Ramos (cell line): ENCODE results near the gene EMC8.

Experiments
- in situ Hi-C: fragments of 300-500 bp; cut with MboI; formaldehyde crosslinking; loops from one replicate; pipeline ENCODE4 v1.14.3; 2022; ENCODE audit warnings: low sequenced_read_pairs; ENCODE audit not compliant: unreplicated experiment

Gene EMC8

DNA sequence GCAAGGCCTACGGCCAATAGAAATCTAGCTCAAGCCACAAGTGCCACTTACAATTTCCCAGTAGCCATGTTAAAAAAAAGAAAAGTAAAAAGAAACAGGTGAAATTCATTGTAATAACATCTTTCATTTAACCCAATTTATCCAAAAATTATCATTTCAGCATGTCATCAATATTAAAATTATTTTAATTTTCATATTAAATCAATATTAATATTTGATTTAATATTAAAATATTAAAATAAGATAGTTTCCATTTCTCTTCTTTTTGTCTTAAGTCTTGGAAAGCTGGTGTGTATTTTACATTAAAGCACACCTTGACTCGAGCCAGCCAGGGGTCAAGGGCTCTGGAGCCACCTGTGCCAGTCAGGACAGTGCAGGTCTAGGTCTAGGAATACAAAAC lies 35.7 kb downstream of the EMC8 start:
- in situ Hi-C loops, result no loop called here

- in situ Hi-C loops, result no loop called here
Observed at GRCh38 chr16:85762970-85763369, 36.4 kb downstream of the EMC8 start.

DNA sequence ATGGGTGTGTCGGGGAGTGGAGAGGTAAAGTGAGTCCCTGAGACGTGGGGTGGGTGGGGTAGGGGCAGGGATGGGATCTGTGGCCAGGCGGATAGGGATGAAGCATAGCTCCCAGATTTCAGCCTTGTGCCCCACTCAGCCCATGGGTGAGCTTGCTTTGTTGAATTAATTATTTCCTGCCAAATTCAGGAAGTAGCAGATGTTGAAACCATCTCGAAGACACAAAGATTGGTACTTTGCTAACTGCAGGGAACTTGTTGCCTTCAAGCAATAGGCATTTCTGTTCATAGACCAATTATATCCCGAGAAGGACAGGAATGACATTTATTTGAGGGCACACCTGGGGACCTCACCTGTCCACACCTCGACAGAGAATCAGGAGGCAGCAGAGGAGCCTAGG lies 37.5 kb downstream of the EMC8 start:
- in situ Hi-C loops, result no loop called here

GRCh38 chr16:85759631-85760419 lies 39.5 kb downstream of the EMC8 start:
- in situ Hi-C loops, result no loop called here

DNA sequence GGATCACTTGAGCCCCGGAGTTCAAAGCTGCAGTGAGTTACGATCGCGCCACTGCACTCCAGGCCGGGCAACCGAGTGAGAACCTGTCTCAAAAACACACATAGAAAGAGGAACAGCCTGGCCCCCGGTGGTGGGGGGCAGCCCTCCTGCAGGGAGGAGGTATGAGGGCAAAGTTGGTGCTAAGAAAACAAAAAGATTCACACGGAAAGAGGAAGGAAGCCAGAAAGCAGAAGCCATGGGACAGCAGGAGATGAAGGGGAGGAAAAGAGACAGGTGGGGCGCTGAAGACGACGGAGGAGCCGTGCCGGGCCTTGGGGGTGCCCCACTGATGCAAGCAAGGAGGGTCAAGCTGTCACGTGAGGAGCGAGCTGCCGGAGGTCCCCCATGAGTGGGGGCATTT lies 40.2 kb downstream of the EMC8 start:
- in situ Hi-C loops, result no loop called here

DNA sequence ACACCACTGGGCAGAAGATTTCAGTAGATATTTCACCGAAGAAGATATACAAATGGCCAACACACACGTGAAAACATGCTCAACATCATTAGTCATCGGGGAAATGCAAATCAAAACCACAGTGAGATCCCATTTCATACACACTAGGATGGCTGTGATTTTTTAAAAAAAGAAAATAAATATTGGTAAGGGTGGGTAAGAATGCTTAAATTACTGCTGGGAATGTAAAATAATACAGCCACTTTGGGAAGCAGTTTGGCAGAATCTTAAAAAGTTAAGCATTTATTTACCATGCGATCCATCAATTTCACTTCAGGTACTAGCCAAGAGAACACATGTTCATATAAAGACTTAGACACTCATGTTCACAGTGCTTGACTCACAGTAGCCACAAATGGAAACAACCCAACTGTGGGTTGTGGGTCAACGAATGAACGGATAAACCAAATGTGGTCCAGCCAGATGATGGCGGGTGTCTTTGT lies 42.0 kb downstream of the EMC8 start:
- in situ Hi-C loops, result no loop called here

GRCh38 chr16:85755929-85756768 lies 43.2 kb downstream of the EMC8 start:
- in situ Hi-C loops, result no loop called here

DNA sequence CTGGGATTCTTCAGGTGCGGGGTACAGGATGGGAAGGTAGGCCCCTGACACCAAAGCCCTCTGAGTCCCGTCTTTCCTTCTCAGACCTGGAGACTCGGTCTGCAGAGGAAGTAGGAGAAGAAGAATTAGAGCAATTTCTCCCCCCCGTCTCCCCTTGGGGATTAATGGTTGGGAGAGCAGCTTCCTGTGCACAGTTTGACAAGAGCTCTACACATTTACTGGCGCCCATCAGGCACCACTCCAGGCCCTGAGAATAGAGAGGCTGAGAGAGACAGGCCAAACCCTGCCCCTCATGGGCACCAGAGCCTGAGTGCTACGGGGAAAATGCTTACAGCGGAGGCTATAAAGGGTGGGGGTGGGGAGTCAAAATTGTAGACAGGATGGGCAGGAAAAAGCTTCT lies 44.9 kb downstream of the EMC8 start:
- in situ Hi-C loops, result no loop called here

GRCh38 chr16:85753976-85754375 lies 45.4 kb downstream of the EMC8 start:
- in situ Hi-C loops, result no loop called here

DNA sequence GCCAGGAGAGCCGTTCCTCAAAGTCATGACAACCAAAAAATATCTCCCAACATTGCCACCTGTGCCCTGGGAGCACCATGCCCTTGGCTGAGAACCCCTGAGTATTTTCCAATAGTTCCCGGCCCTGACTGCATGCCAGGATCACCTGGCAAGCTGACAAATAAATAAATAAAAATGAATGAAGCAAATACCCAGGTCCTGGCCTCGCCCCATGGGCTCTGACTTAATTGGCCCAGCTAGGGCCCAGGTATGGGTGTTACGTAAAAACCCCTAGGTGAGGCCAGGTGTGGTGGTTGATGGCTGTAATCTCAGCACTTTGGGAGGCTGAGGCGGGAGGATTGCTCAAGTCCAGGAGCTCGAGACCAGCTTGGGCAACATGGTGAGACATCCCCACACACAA lies 45.8 kb downstream of the EMC8 start:
- in situ Hi-C loops, result no loop called here

DNA sequence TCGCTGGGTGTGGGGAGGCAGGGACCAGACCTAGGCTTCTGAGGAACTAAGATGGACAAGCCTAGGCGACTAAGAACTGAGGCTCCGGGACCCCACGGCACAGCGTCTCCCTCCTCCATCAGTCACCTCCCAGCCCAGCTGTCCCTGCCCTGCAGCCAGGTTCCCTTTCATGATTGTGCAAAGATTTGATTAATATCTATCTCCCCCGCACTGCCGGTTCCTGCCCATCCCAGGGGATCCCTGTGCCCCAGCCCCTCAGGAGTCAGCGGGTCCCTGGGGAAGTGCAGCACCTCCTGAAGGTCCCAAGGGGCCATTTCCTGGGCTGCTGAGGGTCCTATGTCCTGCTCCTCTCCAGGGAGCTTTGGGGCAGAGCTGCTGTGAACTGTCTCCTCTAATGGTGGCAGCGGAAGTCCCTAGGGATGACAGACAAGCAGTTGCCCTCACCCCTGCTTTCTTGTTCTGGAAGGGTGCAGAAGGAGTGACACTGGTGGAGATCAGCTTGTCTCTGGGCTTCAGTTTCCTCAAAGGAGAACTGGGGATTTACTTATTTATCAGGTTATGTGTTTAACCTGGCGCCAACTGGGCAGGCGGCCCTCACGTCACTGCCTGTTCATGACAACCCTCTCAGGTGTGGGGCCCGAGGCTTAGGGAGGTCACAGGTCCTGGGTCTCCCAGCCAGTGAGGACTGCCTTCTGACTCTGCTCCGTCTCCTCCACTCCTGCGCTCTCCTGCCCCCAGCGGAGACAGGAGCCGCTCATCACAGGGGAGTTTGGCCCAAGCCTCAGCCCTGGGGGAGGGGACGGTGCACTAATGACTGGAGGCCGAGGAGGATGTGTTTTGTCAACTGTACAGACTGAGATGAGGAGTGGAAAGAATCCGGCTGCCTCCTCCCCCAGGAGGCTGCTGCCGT lies 46.6 kb downstream of the EMC8 start:
- in situ Hi-C loops, result no loop called here

DNA sequence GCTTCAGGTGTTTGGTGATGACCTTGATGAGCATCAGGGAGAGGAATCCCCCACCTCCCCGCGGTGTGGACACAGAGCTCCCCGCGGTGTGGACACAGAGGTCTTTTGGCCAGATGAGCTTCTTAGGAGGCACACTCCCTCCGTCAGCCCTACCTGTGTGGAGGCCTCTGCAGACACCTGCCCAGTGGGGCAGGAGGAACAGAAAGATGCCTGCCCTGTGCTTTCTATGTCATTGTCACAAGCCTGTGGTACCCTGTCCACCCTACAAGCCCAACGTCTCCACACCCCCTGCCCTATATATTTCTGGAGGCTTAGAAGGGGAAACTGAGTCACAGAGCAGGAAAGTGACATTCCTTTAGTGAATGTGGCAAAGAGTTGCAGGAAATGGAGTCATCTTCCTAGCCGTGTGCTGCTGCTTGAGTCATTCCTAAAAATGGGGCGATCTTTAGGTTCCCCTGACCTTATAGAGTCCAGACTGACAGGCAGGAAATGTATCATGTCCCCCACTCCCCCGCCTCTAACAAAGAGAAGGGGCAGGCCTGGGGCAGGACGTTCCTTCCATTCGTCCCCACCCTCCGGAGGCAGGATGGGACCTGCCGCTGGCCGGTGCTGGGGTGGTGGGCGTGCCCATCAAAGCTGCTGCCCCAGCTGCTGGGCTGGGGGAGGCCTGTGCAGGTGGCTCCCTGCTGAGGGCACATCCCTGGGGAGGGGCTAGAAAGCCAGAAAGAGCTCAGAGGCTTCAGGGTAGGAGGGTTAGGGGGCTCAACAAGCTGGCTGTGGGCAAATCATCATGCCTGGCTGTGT lies 47.4 kb downstream of the EMC8 start:
- in situ Hi-C loops, result no loop called here

GRCh38 chr16:85750827-85751697 lies 48.3 kb downstream of the EMC8 start, which contains the start of gene C16orf74:
Gene C16orf74, minus strand, starts transcription at chr16:85751096. Its CDS starts 15,879 bp downstream, at chr16:85735217.
- in situ Hi-C loops, result no loop called here

DNA sequence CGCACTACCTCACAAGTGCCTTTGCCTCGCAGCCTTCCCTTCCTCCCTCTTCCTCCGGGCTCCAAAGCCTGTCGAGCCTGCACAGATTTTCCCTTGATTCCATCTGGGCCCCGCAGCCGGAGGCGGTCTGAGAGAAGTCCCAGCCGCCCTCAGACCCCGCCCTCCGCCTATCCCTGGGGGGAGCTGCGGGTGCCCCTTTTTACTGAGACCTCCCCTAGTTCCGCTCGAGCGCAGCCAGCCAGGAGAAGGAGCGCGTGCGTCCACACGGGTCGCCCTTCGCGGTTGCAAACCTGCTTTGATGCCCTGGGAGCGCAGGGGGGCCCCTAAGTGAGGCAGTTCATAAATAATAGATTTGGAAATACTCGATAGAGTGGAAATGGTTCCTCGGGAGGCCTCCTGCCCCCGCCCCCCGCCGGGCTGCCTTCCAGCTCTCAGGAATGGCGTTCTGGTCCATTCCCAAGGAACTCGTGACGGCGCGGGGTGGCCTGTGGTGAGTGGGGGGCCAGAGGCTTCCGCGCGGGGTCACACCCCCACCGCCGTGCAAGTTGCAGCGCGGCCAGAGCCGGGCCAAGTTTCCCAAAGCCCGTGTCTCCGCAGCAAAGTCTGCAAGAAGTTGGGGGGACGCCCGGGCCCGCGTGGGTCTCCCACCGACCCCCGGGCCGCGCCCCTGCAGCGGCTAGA lies 49.1 kb downstream of the EMC8 start:
- in situ Hi-C loops, result no loop called here

GRCh38 chr16:85749771-85750145 lies 49.6 kb downstream of the EMC8 start:
- in situ Hi-C loops, result no loop called here

GRCh38 chr16:85746460-85747215 lies 52.7 kb downstream of the EMC8 start:
- in situ Hi-C loops, result no loop called here

DNA sequence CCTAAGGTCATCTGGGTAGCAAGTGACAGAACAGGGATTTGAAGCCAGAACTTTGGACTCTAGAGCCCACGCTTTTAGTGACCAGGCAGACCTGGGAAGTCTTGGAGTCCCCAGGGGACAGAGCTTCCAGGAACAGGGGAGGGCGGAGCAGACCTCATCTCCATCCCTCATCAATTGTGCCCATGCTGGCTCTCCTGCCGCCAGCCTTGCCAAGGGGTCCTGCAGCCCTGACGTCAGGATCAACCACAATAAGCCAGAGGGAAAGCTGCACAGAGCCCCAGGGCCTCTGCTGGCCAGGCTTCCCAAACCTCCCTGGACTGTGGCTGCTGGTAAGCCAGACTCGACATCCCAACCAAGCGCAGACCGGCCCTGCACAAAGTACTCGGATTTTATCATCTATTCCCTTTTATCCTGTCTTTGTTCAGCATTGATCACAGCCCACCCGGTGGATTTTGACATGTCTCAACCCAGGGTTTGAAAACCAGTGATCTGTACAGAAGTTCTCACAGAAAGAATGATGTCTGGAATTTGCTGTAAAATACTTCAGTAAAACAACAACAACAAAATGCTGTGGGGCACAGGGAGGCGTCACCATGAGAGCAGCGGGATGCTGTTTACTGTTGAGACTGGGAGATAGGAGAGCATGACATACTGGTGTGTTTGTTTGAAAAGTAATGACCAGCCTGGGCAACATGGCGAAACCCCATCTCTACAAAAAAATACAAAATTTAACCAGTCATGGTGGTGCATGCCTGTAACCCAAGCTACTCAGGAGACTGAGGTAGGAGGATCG lies 60.2 kb downstream of the EMC8 start:
- in situ Hi-C loops, result no loop called here
